ENCODE data around the gene NT5C2. TPM values are rescaled to one million over a fixed set of nuclear protein-coding genes. Genes with fewer than 3 reads are reported as not detected.

The NT5C2 gene
- polyA plus RNA-seq, 3 donors: 68.6 to 116 (median 81.8) TPM

- Histone ChIP-seq H3K9ac (ENCODE audit: insufficient read depth, low read length, poor library complexity, severe bottlenecking) (no peak overlapping the region), H2AFZ (ENCODE audit: insufficient read depth, low read depth, low read length, poor library complexity, severe bottlenecking) (no peak overlapping the region), H3K4me2 (replicated peaks; ENCODE audit: extremely low read depth, low read length, poor library complexity, severe bottlenecking) (no peak overlapping the region), H3K9me3 (replicated peaks in 1 of 2; ENCODE audit: control insufficient read depth in 1 of 2, insufficient read depth in 1 of 2, low read length in 2 of 2) (no peaks in the 10 kb centered on the region), H3K4me3 (replicated peaks in 1 of 3; ENCODE audit: low read depth in 2 of 3, low read length in 3 of 3) (no peak overlapping the region), H4K20me1 (ENCODE audit: insufficient read depth, low read length) (peaks cover 99% of the 10 kb centered on the region), H3K27ac (ENCODE audit: low read depth in 1 of 2, low read length in 2 of 2) (peak overlapping the region in 1 of 2 donors; percentile 73), H3K79me2 (ENCODE audit: insufficient read depth, low read length) (peaks cover 98% of the 10 kb centered on the region), H3K36me3 (replicated peaks in 1 of 2; ENCODE audit: control insufficient read depth in 1 of 2, insufficient read depth in 2 of 2, low read length in 2 of 2) (peaks cover 48 to 78% of the 10 kb centered on the region in 2 donors), H3K27me3 (ENCODE audit: control insufficient read depth in 2 of 2, insufficient read depth in 2 of 2, low read length in 2 of 2) (no peaks in the 10 kb centered on the region), H3K4me1 (ENCODE audit: control insufficient read depth in 1 of 2, insufficient read depth in 2 of 2, low read length in 2 of 2) (peaks cover 18 to 28% of the 10 kb centered on the region in 2 donors)
- WGBS (ENCODE audit: insufficient coverage): no CpG with 5 or more reads among the region's 3 CpGs
- intact Hi-C loops (cut with micrococcal nuclease): no loop called here
- DNase-seq: no peak
- Mint-ChIP-seq H3K27ac (peak overlapping the region in 3 of 7 donors; percentile 37 to 63 (median 61)), H3K27me3 (ENCODE audit: low read depth in 3 of 3) (no peaks in the 10 kb centered on the region), H3K4me3 (no peak overlapping the region), H3K36me3 (peaks cover 57 to 77% of the 10 kb centered on the region in 2 donors), H3K4me1 (peaks cover 29% of the 10 kb centered on the region), H3K9me3 (no peaks in the 10 kb centered on the region)
- TF ChIP-seq, protein P1, sequence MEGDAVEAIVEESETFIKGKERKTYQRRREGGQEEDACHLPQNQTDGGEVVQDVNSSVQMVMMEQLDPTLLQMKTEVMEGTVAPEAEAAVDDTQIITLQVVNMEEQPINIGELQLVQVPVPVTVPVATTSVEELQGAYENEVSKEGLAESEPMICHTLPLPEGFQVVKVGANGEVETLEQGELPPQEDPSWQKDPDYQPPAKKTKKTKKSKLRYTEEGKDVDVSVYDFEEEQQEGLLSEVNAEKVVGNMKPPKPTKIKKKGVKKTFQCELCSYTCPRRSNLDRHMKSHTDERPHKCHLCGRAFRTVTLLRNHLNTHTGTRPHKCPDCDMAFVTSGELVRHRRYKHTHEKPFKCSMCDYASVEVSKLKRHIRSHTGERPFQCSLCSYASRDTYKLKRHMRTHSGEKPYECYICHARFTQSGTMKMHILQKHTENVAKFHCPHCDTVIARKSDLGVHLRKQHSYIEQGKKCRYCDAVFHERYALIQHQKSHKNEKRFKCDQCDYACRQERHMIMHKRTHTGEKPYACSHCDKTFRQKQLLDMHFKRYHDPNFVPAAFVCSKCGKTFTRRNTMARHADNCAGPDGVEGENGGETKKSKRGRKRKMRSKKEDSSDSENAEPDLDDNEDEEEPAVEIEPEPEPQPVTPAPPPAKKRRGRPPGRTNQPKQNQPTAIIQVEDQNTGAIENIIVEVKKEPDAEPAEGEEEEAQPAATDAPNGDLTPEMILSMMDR (IDR thresholded peaks at IDR 0.05): no peak
Observed at GRCh38 chr10:103154521-103155299, 38.4 kb downstream of the NT5C2 start.

DNA sequence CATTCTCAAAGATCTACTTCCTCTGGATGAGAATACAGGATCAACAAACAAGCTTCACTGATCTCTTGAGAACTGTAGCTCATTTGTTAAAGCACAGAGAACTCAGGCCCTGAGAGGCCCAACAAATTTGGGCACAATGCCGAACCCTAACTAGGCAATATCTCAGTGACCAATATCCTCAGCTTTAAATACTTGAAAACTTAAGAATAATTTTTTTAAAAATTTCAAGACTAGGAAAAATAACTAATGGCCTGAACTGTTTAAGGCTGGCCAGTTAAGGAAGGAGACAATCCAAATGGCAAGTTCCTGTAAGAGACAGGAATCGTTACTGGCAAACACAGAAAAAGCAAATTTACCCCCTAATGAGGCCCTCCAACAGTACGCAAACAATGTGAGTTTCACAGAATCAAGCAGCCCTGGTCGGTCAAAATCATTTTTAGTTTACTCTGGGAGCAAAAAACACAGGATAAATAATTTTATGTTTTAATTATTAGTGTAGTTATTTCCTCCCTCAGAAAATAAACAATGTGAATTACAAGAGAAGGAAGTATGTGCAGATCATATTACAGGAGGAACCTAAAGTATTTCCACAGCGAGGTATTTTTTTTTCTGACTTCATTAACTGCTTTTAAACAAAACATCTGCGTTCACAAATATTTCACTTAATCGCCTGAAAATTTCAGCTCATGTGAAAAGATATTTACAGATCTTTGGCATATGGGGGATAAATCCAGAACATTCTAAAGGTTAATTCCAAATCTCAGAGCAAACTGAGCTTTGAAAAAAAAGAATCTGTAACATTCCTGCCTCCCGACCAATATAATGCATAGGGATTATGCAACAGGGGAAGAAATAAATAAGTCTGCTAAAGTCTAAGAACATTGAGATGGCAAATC is 39.5 kb downstream of the NT5C2 start:
- H3K9me3 Mint-ChIP-seq: no peaks in the 10 kb centered on the region
- H3K27me3 Mint-ChIP-seq (ENCODE audit: low read depth in 3 of 3): no peaks in the 10 kb centered on the region
- no peak overlapping the region for H2AFZ ChIP-seq (ENCODE audit: insufficient read depth, low read depth, low read length, poor library complexity, severe bottlenecking)
- H3K4me2 ChIP-seq (replicated peaks; ENCODE audit: extremely low read depth, low read length, poor library complexity, severe bottlenecking): peak overlapping the region; percentile 30
- no peaks in the 10 kb centered on the region for H3K9me3 ChIP-seq (replicated peaks in 1 of 2; ENCODE audit: control insufficient read depth in 1 of 2, insufficient read depth in 1 of 2, low read length in 2 of 2)
- intact Hi-C loops (cut with micrococcal nuclease): no loop called here
- no peak for DNase-seq
- no peaks in the 10 kb centered on the region for H3K27me3 ChIP-seq (ENCODE audit: control insufficient read depth in 2 of 2, insufficient read depth in 2 of 2, low read length in 2 of 2)
- H3K4me1 Mint-ChIP-seq: peaks cover 35% of the 10 kb centered on the region
- peaks cover 50 to 77% of the 10 kb centered on the region in 2 donors for H3K36me3 ChIP-seq (replicated peaks in 1 of 2; ENCODE audit: control insufficient read depth in 1 of 2, insufficient read depth in 2 of 2, low read length in 2 of 2)
- 0% methylated on average over 1 of the region's 8 CpGs for WGBS (ENCODE audit: insufficient coverage)
- peak overlapping the region in 1 of 2 donors; percentile 64 for H3K4me3 Mint-ChIP-seq
- peak overlapping the region in 1 of 3 experiments; percentile 28 for H3K4me3 ChIP-seq (replicated peaks in 1 of 3; ENCODE audit: low read depth in 2 of 3, low read length in 3 of 3)
- H3K36me3 Mint-ChIP-seq: peaks cover 59 to 77% of the 10 kb centered on the region in 2 donors
- peaks cover 99% of the 10 kb centered on the region for H3K79me2 ChIP-seq (ENCODE audit: insufficient read depth, low read length)
- peak overlapping the region; percentile 24 for H3K9ac ChIP-seq (ENCODE audit: insufficient read depth, low read length, poor library complexity, severe bottlenecking)
- peaks cover 18 to 28% of the 10 kb centered on the region in 2 donors for H3K4me1 ChIP-seq (ENCODE audit: control insufficient read depth in 1 of 2, insufficient read depth in 2 of 2, low read length in 2 of 2)
- peak overlapping the region in 6 of 7 donors; percentile 54 to 83 (median 66) for H3K27ac Mint-ChIP-seq
- TF ChIP-seq, protein P1 (IDR thresholded peaks at IDR 0.05): no peak
- H3K27ac ChIP-seq (ENCODE audit: low read depth in 1 of 2, low read length in 2 of 2): peak overlapping the region in 1 of 2 donors; percentile 73
- peaks cover 99% of the 10 kb centered on the region for H4K20me1 ChIP-seq (ENCODE audit: insufficient read depth, low read length)

All from CD14-positive monocyte (primary cell).